Heart left ventricle (tissue), 16 donors: ENCODE measurements around the gene NT5DC2. TPM values are rescaled to one million over a fixed set of nuclear protein-coding genes. Genes with fewer than 3 reads are reported as not detected.

Experiments
- ATAC-seq, 4 donors: fragments of 200-7000 bp; cut with Tn5 transposase; one replicate each; pipeline ENCODE4 v1.9.1; 2020 to 2022; ENCODE audit warnings: moderate library complexity in 4 of 4, mild to moderate bottlenecking in 3 of 4, moderate number of reproducible peaks in 1 of 4
- DNase-seq, 5 donors: peaks; one replicate each; pipeline ENCODE4 v3.0.0-alpha.2; 2020
- H3K27ac ChIP-seq, 12 donors: fragments of 200-600 bp; sonication (generic) in 4 of 12; one replicate each; pipeline versions ENCODE4 v1.5.0 to v1.8.0; 2016 to 2022; ENCODE audit warnings: mild to moderate bottlenecking in 2 of 12
- H3K27me3 ChIP-seq, 9 donors: fragments of 200-600 bp; sonication (generic) in 2 of 9; one replicate each; pipeline versions ENCODE4 v1.5.1 to v1.8.0; 2016 to 2022; ENCODE audit warnings: mild to moderate bottlenecking in 3 of 9
- H3K36me3 ChIP-seq, 9 donors: fragments of 200-600 bp; sonication (generic) in 2 of 9; one replicate each; pipeline versions ENCODE4 v1.5.0 to v1.8.0; 2018 to 2022; ENCODE audit warnings: mild to moderate bottlenecking in 2 of 9
- H3K4me1 ChIP-seq, 12 donors: fragments of 200-600 bp; sonication (generic) in 4 of 12; one replicate each; pipeline versions ENCODE4 v1.5.0 to v1.8.0; 2016 to 2022; ENCODE audit warnings: mild to moderate bottlenecking in 3 of 12
- H3K4me3 ChIP-seq, 12 donors: fragments of 200-600 bp; sonication (generic) in 4 of 12; one replicate each; pipeline versions ENCODE4 v1.5.0 to v1.8.0; 2017 to 2022; ENCODE audit warnings: mild to moderate bottlenecking in 9 of 12, moderate library complexity in 4 of 12
- H3K9me3 ChIP-seq, 12 donors: fragments of 200-600 bp; sonication (generic) in 4 of 12; one replicate each; pipeline versions ENCODE4 v1.5.0 to v1.8.0; 2016 to 2022; ENCODE audit warnings: mild to moderate bottlenecking in 1 of 12
- CTCF ChIP-seq, 12 donors: fragments of 200-600 bp; sonication (generic) in 4 of 12; IDR thresholded peaks; one replicate each; pipeline versions ENCODE4 v1.5.0 to v1.8.0; 2018 to 2022; ENCODE audit warnings: antibody characterized with exemption in 12 of 12, mild to moderate bottlenecking in 5 of 12
- POLR2A ChIP-seq, 2 donors: fragments of 450-650 bp; IDR thresholded peaks; one replicate each; pipeline ENCODE4 v1.6.1; 2017; ENCODE audit warnings: antibody characterized with exemption in 2 of 2, mild to moderate bottlenecking in 2 of 2, moderate library complexity in 2 of 2
- WGBS, 4 donors: extraction: QIAGEN DNeasy Blood & Tissue Kit in 2 of 4; methylation state at CpG; one replicate each; pipeline versions ENCODE4 v1.1.5 to v1.1.7; 2013 to 2018; 5-methylcytosine and 5-hydroxymethylcytosine counted together
- intact Hi-C, 10 donors: fragments of 100-400 bp; cut with DNase I; formaldehyde crosslinking; loops; one replicate each; pipeline versions ENCODE4 v1.11.1 to v1.14.2; 2022
- polyA plus RNA-seq, 2 donors: library from polyadenylated mRNA; stranded (reverse); fragments of 200-250 nt; gene quantifications; one replicate each; pipeline ENCODE4 v1.2.3, GENCODE V29; 2013
- total RNA-seq, 9 donors: library from RNA; depleted of rRNA in 2 of 9; stranded (reverse); fragments of >200 nt in 2 of 9; fragmentation: NEBNext Ultra II Directional in 3 of 9; extraction: Animal tissue kit (Norgen Biotek cat#: 25700) in 3 of 9; gene quantifications; one replicate each; pipeline versions ENCODE4 v1.1.0 to v1.2.4, GENCODE V29; 2016 to 2023
- donor health status: ischemic (EF 13 %, LVEDD 7.1; RV severe dilation, severe dysfunction).
- donor health status: healthy with polysubstance abuse.
- donor health status: DM: no; HTN: yes; CAD: no.
- donor health status: DM: no; HTN: no; CAD: no.
- donor health status: ischemic (EF 25% LVEDD 6.9; RV normal size, moderate dysfunction).
- donor health status: ischemic (EF 25% LVEDD 5.7; RV mildly dilated, moderate dysfunction).
- donor health status: healthy.
- donor health status: DM: yes; HTN: yes; CAD: no.
- donor health status: ischemic (EF 35%, LVEDD 5.7; RV mildly dilated, moderate dysfunction).
- donor health status: nonischemic (EF 11% LVEDD 7.7; RV severe dilation, severe dysfunction).
- donor health status: DM: yes; HTN: yes; CAD: no.
- donor health status: PGD.
- donor health status: ischemic (EF 29% LVEDD 5.4; RV normal size, mild dysfunction).
- donor health status: nonischemic (EF 23%, LVEDD 6.1; RV moderate dilation, normal function).

The NT5DC2 gene
- total and polyA plus RNA-seq, 11 donors = 22.8 to 99.6 (median 59.7) TPM

- Histone ChIP-seq H3K4me3 (no peak overlapping the region), H3K27ac (no peak overlapping the region), H3K27me3 (no peaks in the 10 kb centered on the region), H3K9me3 (no peaks in the 10 kb centered on the region), H3K4me1 (peaks cover 0 to 35% (median 0%) of the 10 kb centered on the region in 12 donors), H3K36me3 (peaks cover 1 to 98% (median 91%) of the 10 kb centered on the region in 9 donors)
- TF ChIP-seq CTCF (IDR thresholded peaks at IDR 0.05) (no peak), POLR2A (IDR thresholded peaks at IDR 0.05) (no peak)
- 95 to 99% (median 96%) methylated on average over 5 of the region's 5 CpGs for WGBS, 4 donors
- intact Hi-C loops = loop anchor here in 1 of 10 donors (10.0 kb wide), 1 partner anchor 86 kb away; no protein-coding TSS in a partner anchor
- ATAC-seq (no peak), DNase-seq (no peak)
Observed at GRCh38 chr3:52558436-52558835, 24.8 kb upstream of the NT5DC2 start.

GRCh38 chr3:52557011-52557960, 23.6 kb upstream of the NT5DC2 start:
- ATAC-seq (no peak), DNase-seq (no peak)
- peaks cover 0 to 35% (median 0%) of the 10 kb centered on the region in 12 donors for H3K4me1 ChIP-seq
- TF ChIP-seq POLR2A (IDR thresholded peaks at IDR 0.05) (no peak), CTCF (IDR thresholded peaks at IDR 0.05) (no peak)
- peaks cover 0 to 98% (median 91%) of the 10 kb centered on the region in 9 donors for H3K36me3 ChIP-seq
- H3K27ac ChIP-seq = no peak overlapping the region
- no peak overlapping the region for H3K4me3 ChIP-seq
- intact Hi-C loops = loop anchor here in 1 of 10 donors (10.0 kb wide), 1 partner anchor 88 kb away; no protein-coding TSS in a partner anchor
- 84 to 86% (median 85%) methylated on average over 9 of the region's 9 CpGs for WGBS, 4 donors
- H3K27me3 ChIP-seq = no peaks in the 10 kb centered on the region
- no peaks in the 10 kb centered on the region for H3K9me3 ChIP-seq

- Histone ChIP-seq H3K4me3 (no peak overlapping the region), H3K4me1 (peaks cover 0 to 43% (median 2%) of the 10 kb centered on the region in 12 donors), H3K36me3 (peaks cover 0 to 98% (median 91%) of the 10 kb centered on the region in 9 donors), H3K27ac (no peak overlapping the region), H3K9me3 (no peaks in the 10 kb centered on the region), H3K27me3 (no peaks in the 10 kb centered on the region)
- ATAC-seq = no peak
- intact Hi-C loops = loop anchor here in 1 of 10 donors (10.0 kb wide), 1 partner anchor 90 kb away; no protein-coding TSS in a partner anchor
- TF ChIP-seq CTCF (IDR thresholded peaks at IDR 0.05) (no peak), POLR2A (IDR thresholded peaks at IDR 0.05) (no peak)
- no peak for DNase-seq
- 84 to 100% (median 97%) methylated on average over 1 of the region's 1 CpG for WGBS, 4 donors
Observed at GRCh38 chr3:52555056-52555455, 21.4 kb upstream of the NT5DC2 start.
